ENCODE data around the gene COMMD7. TPM values are rescaled to one million over a fixed set of nuclear protein-coding genes. Genes with fewer than 3 reads are reported as not detected.
"Not testable (repeated sequence)": the region's sequence is repeated elsewhere in the genome, so short reads cannot be mapped to it uniquely, and the experiment has no call there.

Gene COMMD7
- total RNA-seq, 1 donor from 2014 or later = 26.3 TPM

DNA sequence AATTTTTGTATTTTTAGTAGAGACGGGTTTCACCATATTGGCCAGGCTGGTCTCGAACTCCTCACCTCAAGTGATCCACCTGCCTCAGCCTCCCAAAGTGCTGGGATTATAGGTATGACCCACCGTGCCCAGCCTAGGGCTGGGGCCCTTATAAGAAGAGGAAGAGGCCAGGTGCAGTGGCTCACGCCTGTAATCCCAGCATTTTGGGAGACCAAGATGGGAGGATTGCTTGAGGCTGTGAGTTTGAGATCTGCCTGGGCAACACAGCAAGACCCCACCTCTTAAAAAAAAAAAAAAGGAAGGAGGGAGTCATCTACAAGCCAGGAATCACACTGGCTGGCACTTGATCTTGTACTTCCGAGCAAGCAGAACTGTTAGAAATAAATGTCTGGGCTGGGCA, 13.9 kb downstream of the COMMD7 start:
- DNase-seq (ENCODE audit: low read depth in 2 of 2) = not testable (repeated sequence)

DNA sequence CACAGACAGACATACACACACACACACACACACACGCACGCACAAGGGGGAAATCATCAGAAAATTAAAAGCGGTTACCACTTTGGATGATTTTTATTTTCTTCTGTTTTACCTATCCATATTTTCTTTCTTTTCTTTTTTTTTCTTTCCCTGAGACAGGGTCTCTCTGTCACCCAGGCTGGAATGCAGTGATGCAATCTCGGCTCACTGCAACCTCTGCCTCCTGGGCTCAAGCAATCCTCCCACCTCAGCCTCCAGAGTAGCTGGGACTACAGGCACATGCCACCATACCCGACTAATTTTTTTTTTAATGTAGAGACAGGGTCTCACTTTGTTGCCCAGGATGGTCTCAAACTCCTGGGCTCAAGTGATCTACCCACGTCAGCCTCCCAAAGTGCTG, 14.8 kb downstream of the COMMD7 start:
- DNase-seq (ENCODE audit: low read depth in 2 of 2) = not testable (repeated sequence)

DNA sequence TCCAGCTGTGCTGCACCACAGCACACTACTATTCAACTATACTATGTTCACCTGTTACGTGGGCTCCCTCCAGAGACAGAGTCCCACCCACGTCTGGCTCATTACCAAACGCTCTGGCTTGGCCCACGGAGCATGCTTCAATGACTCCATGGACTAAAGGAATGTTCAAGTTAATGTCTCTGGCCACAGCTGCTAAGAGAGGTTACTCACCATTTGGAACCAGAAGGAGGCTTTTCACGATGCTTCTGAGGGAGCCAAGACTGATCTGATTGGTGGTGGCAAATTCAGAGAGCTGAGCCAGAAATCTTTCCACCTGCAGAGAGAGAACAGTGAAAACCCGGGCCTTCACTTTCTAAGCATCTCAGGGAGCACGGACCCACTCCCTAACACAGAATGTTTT, 15.6 kb downstream of the COMMD7 start:
- DNase-seq (ENCODE audit: low read depth in 2 of 2) = no peak

DNA sequence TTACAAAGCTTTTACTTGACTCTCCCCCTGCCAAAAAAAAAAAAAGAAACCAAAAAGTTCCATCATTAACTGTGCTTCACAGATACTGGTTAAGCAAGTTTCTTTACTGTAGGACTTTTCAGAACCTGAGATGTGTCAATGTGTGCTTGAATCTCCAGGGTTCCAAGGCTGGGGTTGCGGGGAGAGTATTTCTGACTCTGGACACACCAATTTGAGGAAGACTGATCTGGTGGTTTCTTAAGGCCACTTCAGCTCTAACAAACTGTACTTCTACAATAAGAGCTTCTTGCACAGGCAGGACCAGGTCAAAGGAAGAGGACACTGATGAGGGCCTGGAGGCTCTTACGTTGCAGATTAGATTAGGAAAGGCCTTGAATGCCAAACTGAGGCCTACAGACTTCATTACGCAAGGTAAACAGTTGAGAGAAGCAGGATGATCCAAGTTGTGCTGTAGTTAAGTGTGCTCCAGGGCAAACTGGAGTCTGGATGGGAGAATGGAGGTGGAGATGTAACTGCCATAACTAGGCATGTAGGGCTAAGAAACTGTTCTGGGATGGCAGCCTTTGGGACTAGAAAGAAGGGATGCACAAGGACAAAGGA, 24.4 kb downstream of the COMMD7 start:
- no peak for DNase-seq (ENCODE audit: low read depth in 2 of 2)

DNA sequence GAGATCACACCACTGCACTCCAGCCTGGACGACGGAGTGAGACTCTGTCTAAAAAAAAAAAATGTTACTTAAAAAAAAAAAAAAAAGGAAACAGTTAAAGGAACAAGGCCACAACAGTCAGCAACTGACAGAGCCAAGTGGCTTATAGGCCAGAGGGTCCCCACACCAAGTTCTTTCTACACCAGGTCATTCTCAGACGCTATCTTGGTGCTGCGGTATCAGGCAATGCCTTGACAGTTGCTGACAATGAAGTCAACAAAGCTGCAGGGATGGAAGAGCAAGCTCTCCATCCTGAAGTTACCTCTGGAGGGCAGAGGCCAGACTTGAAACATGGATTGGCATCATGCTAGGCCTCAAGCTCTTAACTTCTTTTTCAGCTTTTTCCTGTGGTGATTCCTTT, 31.9 kb downstream of the COMMD7 start:
- no peak for DNase-seq (ENCODE audit: low read depth in 2 of 2)

DNA sequence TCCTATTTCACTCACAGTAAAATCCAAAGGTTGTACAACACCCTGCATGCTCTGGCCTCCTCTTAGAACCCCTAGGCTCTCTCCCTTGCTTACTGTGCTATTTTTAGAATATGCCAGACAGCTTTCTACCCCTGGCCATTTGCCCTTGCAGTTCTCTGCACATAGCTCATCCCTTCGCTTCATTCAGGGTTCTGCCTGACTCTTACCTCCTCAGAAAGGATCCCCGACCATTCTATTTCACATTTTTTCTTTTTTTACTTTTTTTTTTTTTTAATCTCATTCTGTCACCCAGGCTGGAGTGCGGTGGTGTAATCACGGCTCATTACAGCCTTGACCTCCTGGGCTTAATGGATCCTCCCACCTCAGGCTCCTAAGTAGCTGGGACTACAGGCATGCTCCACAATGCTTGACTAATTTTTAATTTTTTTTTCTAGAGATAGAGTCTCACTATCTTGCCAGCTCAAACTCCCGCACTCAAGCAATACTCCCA, 33.6 kb downstream of the COMMD7 start:
- no peak for DNase-seq (ENCODE audit: low read depth in 2 of 2)

DNA sequence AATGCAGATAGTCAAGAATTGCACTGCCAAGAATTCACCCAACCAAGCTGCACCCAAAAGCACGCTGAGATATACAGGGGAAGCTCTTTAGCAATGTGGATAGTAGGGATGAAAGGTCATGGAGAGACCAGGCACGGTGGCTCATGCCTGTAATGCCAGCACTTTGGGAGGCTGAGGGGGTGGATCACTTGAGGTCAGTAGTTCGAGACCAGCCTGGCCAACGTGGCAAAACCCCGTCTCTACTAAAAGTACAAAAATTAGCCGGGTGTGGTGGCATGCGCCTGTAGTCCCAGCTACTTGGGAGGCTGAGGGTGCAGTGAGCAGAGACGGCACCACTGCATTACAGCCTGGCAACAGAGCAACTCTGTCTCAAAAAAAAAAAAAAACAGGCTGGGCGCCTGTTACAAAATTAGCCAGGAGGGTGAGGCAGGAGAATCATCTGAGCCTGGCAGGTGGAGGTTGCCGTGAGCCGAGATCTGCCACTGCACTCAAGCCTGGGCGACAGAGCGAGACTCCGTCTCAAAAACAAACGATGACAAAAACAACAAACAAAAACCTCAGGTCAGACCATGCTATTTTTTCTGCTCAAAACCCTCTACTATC, 34.1 kb downstream of the COMMD7 start:
- DNase-seq (ENCODE audit: low read depth in 2 of 2) = not testable (repeated sequence)

DNA sequence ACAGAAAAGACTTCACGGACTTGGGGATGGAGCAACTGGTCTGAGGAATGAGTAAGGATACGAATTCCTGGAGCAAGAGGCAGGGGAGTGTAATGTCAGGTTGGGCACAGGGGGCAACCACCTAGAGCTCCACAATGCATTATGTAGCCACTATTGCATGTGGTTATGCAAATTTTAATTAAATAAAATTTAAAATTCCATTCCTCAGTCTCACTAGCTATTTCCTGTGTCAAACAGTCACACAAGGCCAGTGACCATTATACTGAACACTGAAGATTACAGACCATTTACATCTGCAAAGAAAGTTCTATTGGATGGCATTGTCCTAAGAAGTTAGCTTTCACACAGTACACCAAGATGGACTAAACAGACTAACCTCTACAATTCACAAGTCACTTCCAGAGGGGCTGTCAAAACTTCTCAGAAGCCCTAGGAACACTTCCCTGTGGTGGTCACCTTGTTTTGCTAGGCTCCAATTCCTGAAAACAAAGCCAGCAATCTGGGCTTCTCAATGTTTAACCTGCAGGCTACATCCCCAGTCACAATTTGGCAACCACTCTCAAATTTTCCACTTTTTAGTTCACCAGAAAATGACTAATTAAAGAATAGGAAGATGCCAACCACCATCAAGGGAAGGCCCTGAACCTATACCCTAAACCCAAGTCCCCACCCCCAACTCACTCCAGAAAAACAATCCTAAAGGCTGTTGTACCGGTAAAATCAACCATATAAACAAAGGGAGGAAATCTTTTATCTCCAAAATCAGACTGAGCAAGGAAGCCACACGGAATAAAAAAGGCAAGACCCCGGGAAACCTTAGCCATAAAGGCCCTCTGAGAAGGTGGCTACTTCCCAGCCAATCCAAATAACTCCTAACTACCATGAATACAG, 35.3 kb downstream of the COMMD7 start:
- DNase-seq (ENCODE audit: low read depth in 2 of 2) = peak; percentile 12 to 72

DNA sequence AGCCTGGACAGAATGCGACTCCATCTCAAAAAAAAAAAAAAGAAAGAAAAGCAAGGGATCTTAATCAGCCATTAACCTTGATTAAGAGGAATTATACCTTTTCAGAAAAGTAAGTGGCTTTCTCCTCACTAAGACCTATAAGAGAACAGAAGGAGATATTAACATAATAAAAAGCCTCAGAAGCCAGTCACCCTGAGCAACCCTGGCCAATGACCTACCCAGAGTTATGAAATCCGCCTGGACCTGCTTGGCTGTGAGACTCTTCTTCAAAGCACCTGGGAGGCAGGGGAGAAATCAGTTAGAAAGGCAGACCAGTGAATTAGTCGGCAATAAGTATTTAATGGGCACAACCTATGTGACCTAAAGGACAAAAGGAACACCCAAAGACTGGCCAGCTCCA, 36.8 kb downstream of the COMMD7 start:
- DNase-seq (ENCODE audit: low read depth in 2 of 2) = no peak

DNA sequence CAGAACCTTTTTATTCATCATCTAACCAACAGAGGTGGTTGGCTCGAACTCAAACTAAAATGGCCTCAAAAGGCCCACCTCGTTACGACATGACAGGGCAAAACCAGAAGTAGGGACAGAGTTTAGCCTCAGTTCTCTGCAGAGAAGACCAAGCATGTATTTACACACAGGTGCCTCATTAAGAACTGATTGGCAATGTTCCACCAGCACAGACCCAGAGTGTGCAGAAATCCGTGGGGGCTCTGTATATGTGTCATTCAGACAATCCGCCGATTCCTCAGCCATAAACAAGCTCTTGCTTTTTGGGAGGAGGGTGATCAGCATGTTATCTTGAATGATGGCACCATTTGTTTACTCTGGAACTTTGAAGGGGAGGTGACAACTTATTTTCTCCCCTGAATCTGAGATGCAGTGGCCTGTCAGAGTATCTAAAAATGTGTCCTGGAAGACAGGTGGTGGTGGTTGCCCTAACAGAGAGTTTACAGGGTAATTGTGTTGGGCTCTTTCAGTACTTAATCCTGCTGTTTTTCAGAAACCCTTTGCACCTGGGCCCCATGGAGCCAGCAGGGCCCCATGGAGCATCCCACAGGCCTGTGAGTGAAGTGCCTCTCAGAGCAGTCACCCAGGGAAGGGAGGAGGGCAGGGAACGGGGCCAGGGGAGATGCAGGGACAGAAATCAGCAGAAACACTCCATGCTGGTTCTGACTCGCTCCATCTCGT, 40.4 kb downstream of the COMMD7 start:
- no peak for DNase-seq (ENCODE audit: low read depth in 2 of 2)

DNA sequence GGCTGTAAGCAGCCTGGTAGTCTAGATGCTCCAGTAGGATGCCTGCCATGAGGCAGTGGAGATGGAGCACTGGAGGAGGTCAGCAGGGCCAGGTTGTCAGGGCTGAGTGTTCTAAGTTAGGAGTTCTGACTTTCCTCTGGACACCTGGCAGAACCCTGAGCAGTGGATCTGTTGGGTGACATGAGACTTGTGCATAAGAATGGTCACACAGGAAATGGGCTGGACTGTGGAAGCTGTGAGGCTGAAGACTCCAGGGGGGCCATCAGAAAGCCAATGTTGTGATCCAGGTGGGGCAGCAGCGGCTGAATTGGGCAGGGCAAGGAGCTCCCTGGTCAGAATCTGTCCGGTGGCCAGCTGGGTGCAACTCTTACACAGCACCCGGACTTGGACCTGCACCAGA, 45.7 kb downstream of the COMMD7 start:
- no peak for DNase-seq (ENCODE audit: low read depth in 2 of 2)

DNA sequence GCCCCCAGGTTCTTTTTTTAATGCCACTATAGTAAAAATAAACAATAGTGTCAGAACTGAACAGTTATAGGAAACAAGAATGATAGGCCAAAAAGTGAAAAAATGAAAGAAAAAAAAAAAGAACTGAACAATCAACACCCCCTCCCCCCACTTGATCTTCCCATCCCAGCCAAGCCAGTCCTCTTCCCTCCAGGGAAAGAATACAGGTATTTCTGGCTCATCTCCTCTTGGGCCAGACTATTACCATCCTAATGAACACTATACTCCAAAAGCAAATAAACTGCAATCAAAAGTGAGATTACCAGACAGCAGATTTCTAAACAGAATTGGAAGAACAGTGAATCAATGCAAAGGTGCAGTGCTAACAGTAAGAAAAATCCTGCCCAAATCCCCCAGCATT, 48.2 kb downstream of the COMMD7 start:
- DNase-seq (ENCODE audit: low read depth in 2 of 2) = no peak

DNA sequence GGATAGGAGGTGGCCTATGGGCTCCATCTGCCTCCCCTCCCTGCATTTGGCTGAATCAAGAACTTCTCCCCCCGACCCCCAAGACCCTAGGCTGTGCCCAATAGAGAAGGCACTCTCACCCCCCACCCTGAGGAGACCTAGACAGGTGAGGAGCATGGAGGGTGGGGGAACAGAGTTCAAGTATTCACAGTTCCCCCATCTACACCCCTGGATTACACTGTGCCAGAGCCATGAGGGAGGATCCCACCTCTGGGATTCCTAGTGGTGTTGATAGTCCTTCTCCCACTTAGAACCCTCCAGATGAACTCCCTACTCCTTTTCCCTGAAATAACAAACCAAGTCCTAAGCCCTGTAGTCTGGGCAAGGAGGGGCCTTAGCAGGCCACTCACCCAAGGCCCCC, 54.3 kb downstream of the COMMD7 start:
- not testable (repeated sequence) for DNase-seq (ENCODE audit: low read depth in 2 of 2)

DNA sequence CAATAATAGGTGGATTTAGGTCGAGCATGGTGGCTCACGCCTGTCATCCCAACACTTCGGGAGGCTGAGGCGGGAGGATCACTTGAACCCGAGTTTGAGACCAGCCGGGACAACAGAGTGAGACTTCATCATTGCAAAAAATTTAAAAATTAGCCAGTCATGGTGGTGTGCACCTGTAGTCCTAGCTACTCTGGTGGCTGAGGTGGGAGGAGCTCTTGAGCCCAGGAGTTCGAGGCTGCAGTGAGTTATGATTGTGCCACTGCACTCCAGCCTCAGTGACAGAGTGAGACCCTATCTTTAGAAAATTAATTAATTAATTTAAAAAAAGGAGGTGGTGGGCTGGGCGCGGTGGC, 56.1 kb downstream of the COMMD7 start:
- no peak for DNase-seq (ENCODE audit: low read depth in 2 of 2)

DNA sequence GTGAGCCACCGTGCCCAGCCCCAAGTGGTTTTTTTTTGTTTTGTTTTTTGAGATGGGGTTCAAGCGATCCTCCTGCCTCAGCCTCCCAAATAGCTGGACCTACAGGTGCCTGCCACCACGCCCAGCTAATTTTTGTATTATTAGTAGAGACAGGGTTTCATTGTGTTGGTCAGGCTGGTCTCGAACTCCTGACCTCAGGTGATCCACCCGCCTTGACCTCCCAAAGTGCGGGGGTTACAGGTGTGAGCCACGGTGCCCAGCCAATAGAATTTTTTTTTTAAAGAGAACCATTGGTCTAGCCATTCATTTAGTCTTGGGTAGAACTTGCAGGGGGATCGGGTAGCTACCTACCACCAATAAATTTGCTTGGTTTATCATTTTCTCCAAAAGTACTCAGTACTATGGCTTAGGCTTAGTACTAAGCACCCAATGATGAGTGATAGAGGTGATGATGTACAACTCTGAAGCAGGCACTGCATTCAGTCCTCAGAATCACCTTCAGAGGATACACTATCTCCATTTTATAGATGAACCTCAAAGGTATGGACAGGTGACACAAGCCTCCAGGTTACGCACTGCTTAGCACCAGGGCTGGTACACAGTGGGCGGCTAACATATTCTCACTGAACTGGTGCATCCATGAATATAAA, 56.6 kb downstream of the COMMD7 start:
- DNase-seq (ENCODE audit: low read depth in 2 of 2) = no peak

DNA sequence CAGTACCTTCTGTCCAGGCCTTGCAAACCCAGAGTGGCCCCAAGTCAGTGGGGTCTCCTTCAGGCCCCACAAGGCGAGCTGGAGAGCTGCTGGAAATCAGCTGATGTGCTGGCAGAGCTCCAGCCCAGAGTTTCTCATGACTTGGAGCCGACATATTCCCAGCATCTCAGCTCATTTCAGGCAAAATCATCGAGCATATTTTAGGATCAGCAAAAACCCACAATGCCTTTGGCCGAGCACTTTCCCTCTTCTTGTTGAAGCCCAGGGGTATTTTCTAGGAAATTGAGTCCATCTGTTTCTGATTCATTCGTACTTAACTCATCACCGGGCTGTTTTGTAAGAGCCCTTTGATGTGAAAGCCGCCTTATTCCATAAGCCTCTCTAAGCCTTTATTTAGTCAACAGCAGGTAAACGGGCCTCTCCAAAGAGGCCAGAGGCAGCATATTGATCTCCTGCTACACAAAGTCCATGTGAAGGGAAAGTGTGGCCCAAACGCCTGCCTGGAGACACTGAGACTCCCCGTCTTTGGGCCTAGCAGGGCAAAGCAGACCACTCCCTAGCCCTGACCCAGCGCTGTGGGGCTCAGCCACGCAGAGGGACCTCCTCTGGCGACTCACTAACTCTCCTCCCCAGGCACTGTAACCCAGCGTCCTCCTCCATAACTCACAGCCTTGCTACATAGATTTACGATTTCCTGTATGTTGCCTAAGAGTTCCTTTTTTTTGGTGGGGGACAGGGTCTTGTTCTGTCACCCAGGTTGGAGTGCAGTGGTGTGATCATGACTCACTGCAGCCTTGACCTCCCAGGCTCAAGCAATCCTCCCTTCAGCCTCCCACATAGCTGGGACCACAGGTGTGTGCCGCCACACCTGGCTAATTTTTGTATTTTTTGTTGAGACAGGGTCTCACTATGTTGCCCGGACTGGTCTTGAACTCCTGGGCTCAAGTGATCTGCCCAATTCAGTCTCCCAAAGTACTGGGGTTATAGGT, 57.4 kb downstream of the COMMD7 start:
- no peak for DNase-seq (ENCODE audit: low read depth in 2 of 2)

DNA sequence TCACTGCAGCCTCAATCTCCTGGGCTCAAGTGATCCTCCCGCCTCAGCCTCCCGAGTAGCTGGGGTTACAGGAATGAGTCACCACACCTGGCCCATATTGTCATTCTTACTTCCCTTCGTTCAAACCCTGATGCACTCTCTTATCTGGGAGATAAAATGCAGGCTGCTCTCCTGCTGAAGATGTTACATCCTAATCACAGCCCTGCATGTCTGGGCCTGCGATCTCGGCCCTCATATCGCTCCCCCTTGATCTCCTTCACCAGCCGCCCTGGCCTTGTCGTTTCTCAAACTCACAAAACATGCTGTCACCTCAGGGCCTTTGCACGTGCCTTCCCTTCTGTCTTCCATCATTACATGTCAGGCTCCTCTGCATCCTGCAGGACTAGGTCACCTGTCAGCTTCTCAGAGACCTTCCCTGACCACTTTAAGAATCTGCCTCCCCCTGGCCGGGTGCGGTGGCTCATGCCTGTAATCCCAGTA, 60.7 kb downstream of the COMMD7 start:
- no peak for DNase-seq (ENCODE audit: low read depth in 2 of 2)

DNA sequence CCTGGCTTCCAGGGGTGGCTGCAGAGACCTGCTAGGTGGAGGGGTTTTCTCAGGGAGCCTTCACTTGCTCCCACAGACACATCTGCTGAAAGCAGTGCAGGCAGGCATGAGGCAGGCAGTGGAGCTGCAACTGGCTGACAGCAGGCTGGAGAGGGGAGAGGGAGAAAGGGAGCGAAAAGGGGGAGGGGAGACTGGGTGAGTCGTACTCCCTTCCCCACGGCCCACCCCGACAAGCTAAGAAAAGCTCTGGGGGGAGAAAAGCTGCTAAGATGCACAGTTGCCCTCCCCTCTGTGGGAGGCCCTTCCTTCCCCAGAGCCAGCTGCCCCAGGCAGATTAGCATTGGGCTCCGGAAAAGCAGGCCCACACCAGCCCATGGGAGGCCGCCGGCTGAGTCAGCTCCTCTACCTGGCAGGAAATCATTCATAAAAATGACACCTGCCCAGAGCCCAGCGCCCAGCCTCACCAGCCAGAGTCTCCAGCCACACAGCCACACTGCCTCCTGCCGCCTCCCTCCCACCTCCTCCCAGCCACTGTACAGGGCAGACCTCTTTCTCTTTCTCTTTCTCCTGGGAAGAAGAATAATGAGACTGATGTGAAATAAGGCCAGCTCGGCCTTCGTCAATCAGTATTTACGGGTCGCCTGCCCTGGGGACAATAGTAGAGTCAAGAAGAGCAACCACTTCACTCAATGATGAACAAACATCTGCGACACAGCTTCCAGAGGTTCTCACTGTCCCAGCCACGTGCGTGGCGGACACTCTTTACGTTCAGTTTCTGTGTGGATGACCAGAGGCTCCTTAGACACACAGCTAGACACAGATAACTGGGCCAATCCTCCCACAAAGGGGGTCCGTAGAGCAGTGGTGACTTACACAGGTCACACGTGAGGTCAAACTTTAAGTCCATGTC, 61.8 kb downstream of the COMMD7 start:
- peak; percentile 10 to 68 for DNase-seq (ENCODE audit: low read depth in 2 of 2)
